ENCODE data around the gene SLC24A3. TPM values are rescaled to one million over a fixed set of nuclear protein-coding genes. Genes with fewer than 3 reads are reported as not detected.

Gene SLC24A3
- total RNA-seq, 1 experiment from 2014 or later = not detected

- in situ Hi-C loops (cut with HindIII; ENCODE audit: low pct_unique_long_range_greater_than_20kb, low sequenced_read_pairs) = no loop called here
- TF ChIP-seq POLR2AphosphoS5 (IDR thresholded peaks at IDR 0.05; ENCODE audit: low read depth, low read length) (no peak), TCF7L2 (IDR thresholded peaks at IDR 0.05; ENCODE audit: low read depth, low read length) (no peak), SIN3A (IDR thresholded peaks at IDR 0.05; ENCODE audit: borderline replicate concordance, insufficient read depth, low read depth, low read length) (no peak)
- TF ChIP-seq, protein P1, sequence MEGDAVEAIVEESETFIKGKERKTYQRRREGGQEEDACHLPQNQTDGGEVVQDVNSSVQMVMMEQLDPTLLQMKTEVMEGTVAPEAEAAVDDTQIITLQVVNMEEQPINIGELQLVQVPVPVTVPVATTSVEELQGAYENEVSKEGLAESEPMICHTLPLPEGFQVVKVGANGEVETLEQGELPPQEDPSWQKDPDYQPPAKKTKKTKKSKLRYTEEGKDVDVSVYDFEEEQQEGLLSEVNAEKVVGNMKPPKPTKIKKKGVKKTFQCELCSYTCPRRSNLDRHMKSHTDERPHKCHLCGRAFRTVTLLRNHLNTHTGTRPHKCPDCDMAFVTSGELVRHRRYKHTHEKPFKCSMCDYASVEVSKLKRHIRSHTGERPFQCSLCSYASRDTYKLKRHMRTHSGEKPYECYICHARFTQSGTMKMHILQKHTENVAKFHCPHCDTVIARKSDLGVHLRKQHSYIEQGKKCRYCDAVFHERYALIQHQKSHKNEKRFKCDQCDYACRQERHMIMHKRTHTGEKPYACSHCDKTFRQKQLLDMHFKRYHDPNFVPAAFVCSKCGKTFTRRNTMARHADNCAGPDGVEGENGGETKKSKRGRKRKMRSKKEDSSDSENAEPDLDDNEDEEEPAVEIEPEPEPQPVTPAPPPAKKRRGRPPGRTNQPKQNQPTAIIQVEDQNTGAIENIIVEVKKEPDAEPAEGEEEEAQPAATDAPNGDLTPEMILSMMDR (IDR thresholded peaks at IDR 0.05) = no peak
- TF ChIP-seq, protein P2, sequence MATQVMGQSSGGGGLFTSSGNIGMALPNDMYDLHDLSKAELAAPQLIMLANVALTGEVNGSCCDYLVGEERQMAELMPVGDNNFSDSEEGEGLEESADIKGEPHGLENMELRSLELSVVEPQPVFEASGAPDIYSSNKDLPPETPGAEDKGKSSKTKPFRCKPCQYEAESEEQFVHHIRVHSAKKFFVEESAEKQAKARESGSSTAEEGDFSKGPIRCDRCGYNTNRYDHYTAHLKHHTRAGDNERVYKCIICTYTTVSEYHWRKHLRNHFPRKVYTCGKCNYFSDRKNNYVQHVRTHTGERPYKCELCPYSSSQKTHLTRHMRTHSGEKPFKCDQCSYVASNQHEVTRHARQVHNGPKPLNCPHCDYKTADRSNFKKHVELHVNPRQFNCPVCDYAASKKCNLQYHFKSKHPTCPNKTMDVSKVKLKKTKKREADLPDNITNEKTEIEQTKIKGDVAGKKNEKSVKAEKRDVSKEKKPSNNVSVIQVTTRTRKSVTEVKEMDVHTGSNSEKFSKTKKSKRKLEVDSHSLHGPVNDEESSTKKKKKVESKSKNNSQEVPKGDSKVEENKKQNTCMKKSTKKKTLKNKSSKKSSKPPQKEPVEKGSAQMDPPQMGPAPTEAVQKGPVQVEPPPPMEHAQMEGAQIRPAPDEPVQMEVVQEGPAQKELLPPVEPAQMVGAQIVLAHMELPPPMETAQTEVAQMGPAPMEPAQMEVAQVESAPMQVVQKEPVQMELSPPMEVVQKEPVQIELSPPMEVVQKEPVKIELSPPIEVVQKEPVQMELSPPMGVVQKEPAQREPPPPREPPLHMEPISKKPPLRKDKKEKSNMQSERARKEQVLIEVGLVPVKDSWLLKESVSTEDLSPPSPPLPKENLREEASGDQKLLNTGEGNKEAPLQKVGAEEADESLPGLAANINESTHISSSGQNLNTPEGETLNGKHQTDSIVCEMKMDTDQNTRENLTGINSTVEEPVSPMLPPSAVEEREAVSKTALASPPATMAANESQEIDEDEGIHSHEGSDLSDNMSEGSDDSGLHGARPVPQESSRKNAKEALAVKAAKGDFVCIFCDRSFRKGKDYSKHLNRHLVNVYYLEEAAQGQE (IDR thresholded peaks at IDR 0.05; ENCODE audit: insufficient read depth in 1 of 2, low read depth in 2 of 2, low read length in 1 of 2) = no peak
- POLR2A ChIA-PET = no interaction called here
Observed at GRCh38 chr20:19223640-19224039, 11.2 kb downstream of the SLC24A3 start.

GRCh38 chr20:19231359-19232035 is 19.1 kb downstream of the SLC24A3 start:
- no peak for TF ChIP-seq SIN3A (IDR thresholded peaks at IDR 0.05; ENCODE audit: borderline replicate concordance, insufficient read depth, low read depth, low read length)
- TF ChIP-seq, protein P2 (IDR thresholded peaks at IDR 0.05; ENCODE audit: insufficient read depth in 1 of 2, low read depth in 2 of 2, low read length in 1 of 2) = no peak
- TF ChIP-seq TCF7L2 (IDR thresholded peaks at IDR 0.05; ENCODE audit: low read depth, low read length) = no peak
- TF ChIP-seq, protein P1 (IDR thresholded peaks at IDR 0.05) = no peak
- no peak for TF ChIP-seq POLR2AphosphoS5 (IDR thresholded peaks at IDR 0.05; ENCODE audit: low read depth, low read length)
- Histone ChIP-seq H3K4me3 (ENCODE audit: low read depth in 2 of 2, low read length in 2 of 2) (no peak overlapping the region), H3K4me1 (ENCODE audit: control insufficient read depth, insufficient read depth, low read length) (no peaks in the 10 kb centered on the region), H3K36me3 (ENCODE audit: control insufficient read depth, insufficient read depth, low read length) (no peaks in the 10 kb centered on the region), H3K27ac (ENCODE audit: low read length) (no peak overlapping the region), H3K9me3 (ENCODE audit: control insufficient read depth, insufficient read depth, low read depth, low read length) (no peaks in the 10 kb centered on the region), H3K27me3 (ENCODE audit: control insufficient read depth, insufficient read depth, low read length) (no peaks in the 10 kb centered on the region)
- no peak for ATAC-seq
- intact Hi-C loops (cut with micrococcal nuclease; ENCODE audit: unreplicated experiment) = no loop called here
- DNase-seq (ENCODE audit: low read depth, low spot score) = no peak
- CTCF ChIA-PET = no interaction called here
- BruUV-seq (replicated peaks) = no TSS peak
- POLR2A ChIA-PET = no interaction called here
- in situ Hi-C loops (cut with HindIII; ENCODE audit: low pct_unique_long_range_greater_than_20kb, low sequenced_read_pairs) = no loop called here

More at GRCh38 chr20:19223640-19224039, 11.2 kb downstream of the SLC24A3 start:
- no peak for DNase-seq (ENCODE audit: low read depth, low spot score)
- Histone ChIP-seq H3K4me1 (ENCODE audit: control insufficient read depth, insufficient read depth, low read length) (no peaks in the 10 kb centered on the region), H3K9me3 (ENCODE audit: control insufficient read depth, insufficient read depth, low read depth, low read length) (peaks cover 2% of the 10 kb centered on the region; the same call in 1 of the 2 replicates), H3K36me3 (ENCODE audit: control insufficient read depth, insufficient read depth, low read length) (no peaks in the 10 kb centered on the region), H3K27ac (ENCODE audit: low read length) (no peak overlapping the region), H3K27me3 (ENCODE audit: control insufficient read depth, insufficient read depth, low read length) (peaks cover 3% of the 10 kb centered on the region), H3K4me3 (ENCODE audit: low read depth in 2 of 2, low read length in 2 of 2) (no peak overlapping the region)
- CTCF ChIA-PET = no interaction called here
- ATAC-seq = no peak
- BruUV-seq (replicated peaks) = no TSS peak
- intact Hi-C loops (cut with micrococcal nuclease; ENCODE audit: unreplicated experiment) = no loop called here

All from Panc1 (cell line).